LNCaP clone FGC (cell line): Measurements from ENCODE around the gene PANX2.
A peak's percentile ranks its signal among the peaks of the same experiment; 100 is the strongest.

Experiments used
- DNase-seq: peaks from one replicate; pipeline ENCODE4 v3.0.0-alpha.2; 2011; ENCODE audit warnings: low read depth
- H3K4me3 ChIP-seq: 2 replicates; pipeline ENCODE4 v1.5.1; 2011; ENCODE audit warnings: mild to moderate bottlenecking, low read depth, low read length, control low read depth
- TF ChIP-seq, protein P1 (sequence below): IDR thresholded peaks from 2 replicates; pipeline ENCODE4 v1.5.1; 2012; ENCODE audit warnings: mild to moderate bottlenecking; ENCODE audit not compliant: control insufficient read depth, insufficient read depth; ENCODE audit errors: extremely low read depth

PANX2 gene

DNA sequence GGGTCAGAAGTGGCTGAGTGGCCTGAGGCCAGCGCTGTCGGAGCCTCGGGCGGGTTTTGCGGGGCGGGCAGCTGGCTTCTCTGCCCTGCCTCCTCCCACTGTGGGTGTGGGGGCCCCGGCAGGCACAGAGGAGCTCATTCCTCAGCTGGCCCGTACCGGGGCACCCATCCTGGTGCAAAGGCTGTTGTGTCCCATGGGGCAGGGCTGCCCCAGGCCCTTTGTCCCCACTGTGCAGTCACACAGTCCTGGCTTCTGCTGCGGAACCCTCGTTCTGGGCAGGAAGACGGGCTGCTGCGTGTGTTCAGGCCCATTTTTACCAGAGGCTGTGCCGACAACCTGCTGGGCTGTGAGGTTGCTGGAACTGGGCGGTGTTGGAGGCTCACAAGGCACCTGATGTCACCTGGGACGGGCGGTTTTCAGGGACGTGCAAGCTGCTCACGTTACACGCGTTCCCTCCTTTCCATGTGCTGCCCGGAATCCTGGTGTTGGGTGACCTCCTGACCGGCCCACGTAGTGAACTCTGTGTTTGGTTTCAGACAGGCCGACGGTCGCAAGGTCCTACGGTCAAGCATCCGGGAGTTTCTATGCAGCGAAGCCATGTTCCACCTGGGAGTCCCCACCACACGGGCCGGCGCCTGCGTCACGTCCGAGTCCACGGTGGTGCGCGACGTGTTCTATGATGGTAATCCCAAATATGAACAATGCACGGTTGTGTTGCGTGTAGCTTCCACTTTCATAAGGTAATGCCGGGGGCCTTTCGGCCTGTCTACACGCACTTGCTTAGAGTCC is 35.4 kb downstream of the PANX2 start:
- no peak for DNase-seq
- H3K4me3 ChIP-seq, result no peak overlapping the region
- TF ChIP-seq, protein P1, sequence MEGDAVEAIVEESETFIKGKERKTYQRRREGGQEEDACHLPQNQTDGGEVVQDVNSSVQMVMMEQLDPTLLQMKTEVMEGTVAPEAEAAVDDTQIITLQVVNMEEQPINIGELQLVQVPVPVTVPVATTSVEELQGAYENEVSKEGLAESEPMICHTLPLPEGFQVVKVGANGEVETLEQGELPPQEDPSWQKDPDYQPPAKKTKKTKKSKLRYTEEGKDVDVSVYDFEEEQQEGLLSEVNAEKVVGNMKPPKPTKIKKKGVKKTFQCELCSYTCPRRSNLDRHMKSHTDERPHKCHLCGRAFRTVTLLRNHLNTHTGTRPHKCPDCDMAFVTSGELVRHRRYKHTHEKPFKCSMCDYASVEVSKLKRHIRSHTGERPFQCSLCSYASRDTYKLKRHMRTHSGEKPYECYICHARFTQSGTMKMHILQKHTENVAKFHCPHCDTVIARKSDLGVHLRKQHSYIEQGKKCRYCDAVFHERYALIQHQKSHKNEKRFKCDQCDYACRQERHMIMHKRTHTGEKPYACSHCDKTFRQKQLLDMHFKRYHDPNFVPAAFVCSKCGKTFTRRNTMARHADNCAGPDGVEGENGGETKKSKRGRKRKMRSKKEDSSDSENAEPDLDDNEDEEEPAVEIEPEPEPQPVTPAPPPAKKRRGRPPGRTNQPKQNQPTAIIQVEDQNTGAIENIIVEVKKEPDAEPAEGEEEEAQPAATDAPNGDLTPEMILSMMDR, result no peak

- DNase-seq, result no peak
- TF ChIP-seq, protein P1, result peak; percentile 31; the same call in 1 of the 2 replicates
- H3K4me3 ChIP-seq, result no peak overlapping the region
Measured at GRCh38 chr22:50206599-50206998, 36.1 kb downstream of the PANX2 start.

GRCh38 chr22:50207383-50208140 is 37.0 kb downstream of the PANX2 start:
- TF ChIP-seq, protein P1, result no peak
- DNase-seq, result no peak
- no peak overlapping the region for H3K4me3 ChIP-seq

DNA sequence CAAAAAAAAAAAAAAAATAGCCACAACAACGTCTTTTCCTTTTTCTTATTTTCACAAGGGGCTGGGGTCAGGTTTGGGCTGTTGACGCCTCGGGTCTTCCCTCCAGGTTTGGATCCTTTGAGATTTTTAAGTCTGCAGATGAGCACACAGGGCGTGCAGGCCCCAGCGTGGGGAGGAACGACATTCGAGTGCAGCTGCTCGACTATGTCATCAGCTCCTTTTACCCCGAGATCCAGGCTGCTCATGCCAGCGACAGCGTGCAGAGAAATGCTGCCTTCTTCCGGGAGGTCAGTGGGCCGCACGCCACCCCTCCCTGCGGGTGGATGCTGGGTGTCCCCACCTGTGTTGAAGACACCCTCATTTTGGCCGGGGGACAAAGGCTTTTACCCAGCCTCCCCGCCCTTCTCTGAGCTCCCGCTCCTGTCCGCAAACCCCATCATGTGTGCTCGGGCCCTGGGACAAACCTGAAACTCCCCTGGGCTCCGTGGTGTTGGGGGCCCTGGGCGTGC is 38.0 kb downstream of the PANX2 start:
- no peak overlapping the region for H3K4me3 ChIP-seq
- no peak for DNase-seq
- TF ChIP-seq, protein P1, result no peak

- H3K4me3 ChIP-seq, result no peak overlapping the region
- TF ChIP-seq, protein P1, result no peak
- DNase-seq, result no peak
Measured at GRCh38 chr22:50208939-50209892, 38.7 kb downstream of the PANX2 start.

DNA sequence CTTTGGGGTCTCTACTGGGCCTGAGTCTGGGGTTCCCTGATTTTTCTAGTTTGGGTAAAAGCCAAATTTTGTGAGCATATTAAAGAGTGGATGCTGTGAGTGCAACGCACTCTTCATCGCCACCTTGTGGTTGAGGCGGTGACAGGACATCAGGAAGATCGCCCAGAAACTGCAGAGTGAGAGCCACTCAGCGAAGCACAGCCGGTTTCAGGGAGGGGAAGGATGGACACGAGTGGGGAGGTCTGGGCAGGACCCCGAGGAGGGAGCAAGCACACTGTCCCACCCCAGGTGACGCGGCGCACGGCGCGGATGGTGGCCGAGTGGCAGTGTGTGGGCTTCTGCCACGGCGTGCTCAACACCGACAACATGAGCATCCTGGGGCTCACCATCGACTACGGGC is 39.4 kb downstream of the PANX2 start:
- TF ChIP-seq, protein P1, result peak; percentile 86
- H3K4me3 ChIP-seq, result no peak overlapping the region
- DNase-seq, result no peak
